GM18499 (cell line): Measurements from ENCODE around the gene LMTK3.

ENCODE experiments used
- ATAC-seq: cut with Tn5 transposase; IDR thresholded peaks from one replicate; pipeline ENCODE4 v1.9.1; 2021; ENCODE audit warnings: moderate number of reproducible peaks; ENCODE audit not compliant: insufficient read depth, unreplicated experiment

Gene LMTK3

GRCh38 chr19:48451624-48452023, 60.0 kb downstream of the LMTK3 start:
- no peak for ATAC-seq

- no peak for ATAC-seq
Measured at GRCh38 chr19:48450863-48451262, 60.8 kb downstream of the LMTK3 start.

- no peak for ATAC-seq
Measured at GRCh38 chr19:48450441-48450840, 61.2 kb downstream of the LMTK3 start.

- no peak for ATAC-seq
Measured at GRCh38 chr19:48448563-48448962, 63.1 kb downstream of the LMTK3 start.

- ATAC-seq, result no peak
Measured at GRCh38 chr19:48446579-48446978, 65.1 kb downstream of the LMTK3 start.

GRCh38 chr19:48445606-48446481, 65.8 kb downstream of the LMTK3 start, which contains the start of gene GRWD1:
Gene GRWD1 (plus strand): TSS chr19:48445983. CDS start chr19:48446006, 23 bp downstream.
- ATAC-seq, result peak; percentile 73

- ATAC-seq, result peak; percentile 17
Measured at GRCh38 chr19:48445256-48445605, 66.4 kb downstream of the LMTK3 start.

- no peak for ATAC-seq
Measured at GRCh38 chr19:48444936-48445200, 66.8 kb downstream of the LMTK3 start.

GRCh38 chr19:48444129-48444935, 67.3 kb downstream of the LMTK3 start:
- ATAC-seq, result no peak

- ATAC-seq, result no peak
Measured at GRCh38 chr19:48443731-48444128, 67.9 kb downstream of the LMTK3 start.

GRCh38 chr19:48443256-48443655, 68.4 kb downstream of the LMTK3 start:
- ATAC-seq, result no peak

- no peak for ATAC-seq
Measured at GRCh38 chr19:48442116-48443035, 69.3 kb downstream of the LMTK3 start.

GRCh38 chr19:48441360-48442050, 70.1 kb downstream of the LMTK3 start:
- no peak for ATAC-seq

- no peak for ATAC-seq
Measured at GRCh38 chr19:48436586-48436985, 75.0 kb downstream of the LMTK3 start.
